ENCODE measurements around the gene TMOD2.

The TMOD2 gene

GRCh38 chr15:51864408-51865056 is 113.1 kb downstream of the TMOD2 start:
- Mint-ChIP-seq H3K27ac (peak overlapping the region; percentile 77), H3K4me1 (ENCODE audit: low read depth) (peaks cover 54% of the 10 kb centered on the region), H3K9me3 (ENCODE audit: low read depth) (no peaks in the 10 kb centered on the region), H3K4me3 (peak overlapping the region; percentile 21), H3K27me3 (no peaks in the 10 kb centered on the region), H3K36me3 (peaks cover 27% of the 10 kb centered on the region)

- H3K36me3 Mint-ChIP-seq, result peaks cover 24% of the 10 kb centered on the region
- peak overlapping the region; percentile 55 for H3K27ac Mint-ChIP-seq
- peaks cover 46% of the 10 kb centered on the region for H3K4me1 Mint-ChIP-seq (ENCODE audit: low read depth)
Measured at GRCh38 chr15:51865317-51865716, 113.9 kb downstream of the TMOD2 start.

More at GRCh38 chr15:51865317-51865716, 113.9 kb downstream of the TMOD2 start:
- Mint-ChIP-seq H3K9me3 (ENCODE audit: low read depth) (no peaks in the 10 kb centered on the region), H3K27me3 (no peaks in the 10 kb centered on the region), H3K4me3 (no peak overlapping the region)

All from activated naive CD8-positive, alpha-beta T cell (primary cell).